ENCODE measurements around the gene ZNF71.

ZNF71 gene

GRCh38 chr19:56601375-56601774, 6.3 kb downstream of the ZNF71 start:
- no peak overlapping the region for H3K4me3 ChIP-seq (ENCODE audit: low read depth, low read length)
- no peak for TF ChIP-seq CTCF (IDR thresholded peaks at IDR 0.05; ENCODE audit: insufficient read depth, low read depth, low read length, missing control alignments)
- DNase-seq (ENCODE audit: low read depth) = no peak

- no peak for TF ChIP-seq CTCF (IDR thresholded peaks at IDR 0.05; ENCODE audit: insufficient read depth, low read depth, low read length, missing control alignments)
- H3K4me3 ChIP-seq (ENCODE audit: low read depth, low read length) = no peak overlapping the region
- DNase-seq (ENCODE audit: low read depth) = no peak
Observed at GRCh38 chr19:56603829-56604228, 8.7 kb downstream of the ZNF71 start.

- H3K4me3 ChIP-seq (ENCODE audit: low read depth, low read length) = no peak overlapping the region
- no peak for DNase-seq (ENCODE audit: low read depth)
- TF ChIP-seq CTCF (IDR thresholded peaks at IDR 0.05; ENCODE audit: insufficient read depth, low read depth, low read length, missing control alignments) = no peak
Observed at GRCh38 chr19:56608274-56608964, 13.3 kb downstream of the ZNF71 start.

GRCh38 chr19:56611288-56611687, 16.2 kb downstream of the ZNF71 start:
- no peak for DNase-seq (ENCODE audit: low read depth)
- H3K4me3 ChIP-seq (ENCODE audit: low read depth, low read length) = no peak overlapping the region
- TF ChIP-seq CTCF (IDR thresholded peaks at IDR 0.05; ENCODE audit: insufficient read depth, low read depth, low read length, missing control alignments) = no peak

- H3K4me3 ChIP-seq (ENCODE audit: low read depth, low read length) = no peak overlapping the region
- no peak for DNase-seq (ENCODE audit: low read depth)
- TF ChIP-seq CTCF (IDR thresholded peaks at IDR 0.05; ENCODE audit: insufficient read depth, low read depth, low read length, missing control alignments) = no peak
Observed at GRCh38 chr19:56612737-56613136, 17.6 kb downstream of the ZNF71 start.

- DNase-seq (ENCODE audit: low read depth) = no peak
- H3K4me3 ChIP-seq (ENCODE audit: low read depth, low read length) = no peak overlapping the region
- TF ChIP-seq CTCF (IDR thresholded peaks at IDR 0.05; ENCODE audit: insufficient read depth, low read depth, low read length, missing control alignments) = no peak
Observed at GRCh38 chr19:56613639-56614038, 18.5 kb downstream of the ZNF71 start.

GRCh38 chr19:56617531-56617930, 22.4 kb downstream of the ZNF71 start:
- no peak for TF ChIP-seq CTCF (IDR thresholded peaks at IDR 0.05; ENCODE audit: insufficient read depth, low read depth, low read length, missing control alignments)
- no peak overlapping the region for H3K4me3 ChIP-seq (ENCODE audit: low read depth, low read length)
- DNase-seq (ENCODE audit: low read depth) = no peak

Data from GM12865 (cell line).